ENCODE measurements around the gene DHX30.

- TF ChIP-seq SAP30 (IDR thresholded peaks at IDR 0.05; ENCODE audit: insufficient read depth, insufficient replicate concordance, low read length) (no peak), POLR2A (IDR thresholded peaks at IDR 0.05; ENCODE audit: control extremely low read depth in 1 of 2, low read depth in 2 of 2, low read length in 2 of 2) (no peak), RAD21 (IDR thresholded peaks at IDR 0.05 in 1 of 2, conservative IDR thresholded peaks at IDR 0.05 in 1 of 2; ENCODE audit: low read depth in 2 of 2, low read length in 2 of 2) (no peak), EP300 (IDR thresholded peaks at IDR 0.05; ENCODE audit: borderline replicate concordance in 1 of 2, low read depth in 2 of 2, low read length in 2 of 2) (no peak)
These were observed 11.6 kb upstream of the DHX30 start for GRCh38 chr3:47791193-47791855.
